BE2C (cell line): ENCODE data around the gene POMT2.
"Not testable (repeated sequence)": the region's sequence is repeated elsewhere in the genome, so short reads cannot be mapped to it uniquely, and the experiment has no call there.

Experiments used
- DNase-seq: peaks from one replicate; pipeline ENCODE4 v3.0.0-alpha.2; 2020
- H3K27me3 ChIP-seq: fragments of 250-450 bp; sonication (Bioruptor Pico); 2 replicates; pipeline ENCODE4 v1.5.1; 2020; ENCODE audit warnings: mild to moderate bottlenecking
- H3K36me3 ChIP-seq: fragments of 250-450 bp; sonication (Bioruptor Pico); 2 replicates; pipeline ENCODE4 v1.5.1; 2020; ENCODE audit warnings: mild to moderate bottlenecking
- H3K4me1 ChIP-seq: fragments of 250-450 bp; sonication (Bioruptor Pico); 2 replicates; pipeline ENCODE4 v1.5.1; 2020
- H3K4me3 ChIP-seq: 2 replicates; pipeline ENCODE4 v1.5.1; 2011; ENCODE audit warnings: low read depth, low read length
- H3K9me3 ChIP-seq: fragments of 250-450 bp; sonication (Bioruptor Pico); 2 replicates; pipeline ENCODE4 v1.5.1; 2020
- TF ChIP-seq, protein P1 (sequence below): IDR thresholded peaks from 2 replicates; pipeline ENCODE4 v1.5.1; 2012; ENCODE audit warnings: mild to moderate bottlenecking, low read depth, low read length

POMT2 gene

DNA sequence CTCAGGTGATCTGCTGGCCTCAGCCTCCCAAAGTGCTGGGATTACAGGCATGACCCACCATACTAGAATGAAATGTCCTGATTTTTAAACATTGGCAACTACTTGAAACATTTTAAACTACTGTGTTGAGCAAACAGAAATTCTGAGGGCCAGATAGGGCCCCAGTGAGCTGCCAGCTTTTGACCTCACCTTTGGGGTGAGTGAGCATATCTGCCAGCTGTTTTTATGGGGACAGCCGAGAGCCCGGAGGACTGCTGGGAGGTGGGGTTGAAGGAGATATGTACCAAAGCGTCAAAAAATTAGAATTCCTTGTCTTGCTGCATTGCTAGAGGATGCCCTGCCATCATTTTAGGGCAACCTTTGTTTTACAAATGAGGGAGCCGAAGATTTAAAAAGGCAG, 2.9 kb upstream of the POMT2 start:
- H3K27me3 ChIP-seq = no peaks in the 10 kb centered on the region
- TF ChIP-seq, protein P1, sequence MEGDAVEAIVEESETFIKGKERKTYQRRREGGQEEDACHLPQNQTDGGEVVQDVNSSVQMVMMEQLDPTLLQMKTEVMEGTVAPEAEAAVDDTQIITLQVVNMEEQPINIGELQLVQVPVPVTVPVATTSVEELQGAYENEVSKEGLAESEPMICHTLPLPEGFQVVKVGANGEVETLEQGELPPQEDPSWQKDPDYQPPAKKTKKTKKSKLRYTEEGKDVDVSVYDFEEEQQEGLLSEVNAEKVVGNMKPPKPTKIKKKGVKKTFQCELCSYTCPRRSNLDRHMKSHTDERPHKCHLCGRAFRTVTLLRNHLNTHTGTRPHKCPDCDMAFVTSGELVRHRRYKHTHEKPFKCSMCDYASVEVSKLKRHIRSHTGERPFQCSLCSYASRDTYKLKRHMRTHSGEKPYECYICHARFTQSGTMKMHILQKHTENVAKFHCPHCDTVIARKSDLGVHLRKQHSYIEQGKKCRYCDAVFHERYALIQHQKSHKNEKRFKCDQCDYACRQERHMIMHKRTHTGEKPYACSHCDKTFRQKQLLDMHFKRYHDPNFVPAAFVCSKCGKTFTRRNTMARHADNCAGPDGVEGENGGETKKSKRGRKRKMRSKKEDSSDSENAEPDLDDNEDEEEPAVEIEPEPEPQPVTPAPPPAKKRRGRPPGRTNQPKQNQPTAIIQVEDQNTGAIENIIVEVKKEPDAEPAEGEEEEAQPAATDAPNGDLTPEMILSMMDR = no peak
- H3K4me3 ChIP-seq = no peak overlapping the region
- no peak for DNase-seq
- peaks cover 3% of the 10 kb centered on the region; the same call in 1 of the 2 replicates for H3K4me1 ChIP-seq
- no peaks in the 10 kb centered on the region for H3K9me3 ChIP-seq
- H3K36me3 ChIP-seq = no peaks in the 10 kb centered on the region

DNA sequence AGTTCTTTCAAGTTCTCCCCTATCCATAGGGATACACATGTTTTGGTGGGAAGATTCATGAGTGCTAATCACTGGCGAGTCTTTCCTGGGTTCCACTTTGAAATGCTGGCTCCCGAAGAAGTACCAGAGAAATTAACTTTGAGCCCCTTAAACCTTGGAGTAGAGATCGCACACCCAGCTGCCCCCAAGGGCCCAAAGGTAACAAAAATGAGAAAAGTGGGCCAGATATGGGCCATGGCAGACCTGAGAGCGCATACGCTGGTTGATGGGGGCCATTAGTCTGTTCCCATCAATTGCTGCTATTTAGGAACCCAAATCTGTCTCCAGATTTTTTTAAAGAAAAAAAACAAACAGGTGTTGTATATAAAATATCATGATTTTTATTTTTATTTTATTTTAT, 2.3 kb upstream of the POMT2 start:
- Histone ChIP-seq H3K4me1 (peaks cover 3% of the 10 kb centered on the region; the same call in 1 of the 2 replicates), H3K4me3 (no peak overlapping the region), H3K36me3 (no peaks in the 10 kb centered on the region), H3K27me3 (no peaks in the 10 kb centered on the region), H3K9me3 (no peaks in the 10 kb centered on the region)
- TF ChIP-seq, protein P1 = no peak
- no peak for DNase-seq

DNA sequence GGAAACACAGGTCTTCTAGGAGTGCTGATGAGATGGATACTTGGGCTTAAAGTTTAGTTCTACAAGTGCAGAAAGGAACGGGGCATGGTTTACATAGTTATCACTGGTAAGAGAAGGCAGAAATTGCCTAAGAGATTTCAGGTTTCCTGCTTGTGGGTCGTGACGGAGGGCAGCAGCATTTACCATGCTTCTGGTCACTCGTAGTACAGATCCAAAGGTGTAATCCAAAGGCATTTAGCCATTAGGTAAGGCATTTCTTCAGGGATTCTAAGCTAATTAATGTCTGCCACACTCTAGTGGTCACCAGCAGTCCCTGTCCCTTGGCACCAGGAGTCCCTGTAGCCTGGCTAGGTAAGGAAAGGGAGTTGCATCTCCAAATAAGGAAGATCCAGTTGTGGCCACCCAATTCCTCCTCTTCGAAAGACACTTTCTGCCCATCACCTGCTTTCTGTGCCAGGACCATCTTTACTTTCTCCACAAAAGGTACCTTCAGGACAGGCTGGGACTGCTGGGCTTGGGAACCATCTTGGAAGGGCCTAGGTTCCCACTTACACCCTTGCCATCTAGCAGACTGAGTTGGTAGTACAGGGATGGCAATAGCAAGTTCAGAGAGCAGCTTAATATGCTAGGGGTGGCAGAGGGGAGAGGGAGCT, 1.7 kb upstream of the POMT2 start:
- H3K36me3 ChIP-seq = no peaks in the 10 kb centered on the region
- peak overlapping the region; percentile 96 for H3K4me3 ChIP-seq
- DNase-seq = no peak
- no peaks in the 10 kb centered on the region for H3K27me3 ChIP-seq
- TF ChIP-seq, protein P1 = 0 out of 2 replicates have a peak, but pooled peaks have one; percentile 5
- H3K9me3 ChIP-seq = no peaks in the 10 kb centered on the region
- H3K4me1 ChIP-seq = peaks cover 3% of the 10 kb centered on the region; the same call in 1 of the 2 replicates

DNA sequence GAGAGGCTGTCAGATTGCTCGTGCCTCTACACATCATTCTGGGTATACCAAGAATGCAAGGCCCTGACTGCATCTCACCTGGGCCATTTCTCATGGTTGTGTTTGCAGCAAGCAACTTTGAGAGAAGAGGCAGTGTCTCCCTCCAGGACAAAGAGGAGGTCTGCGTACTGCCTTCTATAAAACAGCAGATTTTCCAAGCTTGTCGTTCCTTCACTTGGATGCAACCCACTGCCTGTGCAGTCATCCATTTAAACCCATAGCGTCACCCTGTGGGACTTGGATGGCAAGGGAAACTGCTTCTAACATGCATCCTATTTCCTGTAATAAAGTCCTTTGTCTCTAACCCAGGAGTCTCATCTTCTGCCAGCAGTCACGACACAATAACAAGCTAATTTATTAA, 1.3 kb downstream of the POMT2 start:
- H3K4me3 ChIP-seq = peak overlapping the region; percentile 96; the same call in 1 of the 2 replicates
- no peaks in the 10 kb centered on the region for H3K9me3 ChIP-seq
- H3K4me1 ChIP-seq = peaks cover 3% of the 10 kb centered on the region; the same call in 1 of the 2 replicates
- no peaks in the 10 kb centered on the region for H3K27me3 ChIP-seq
- no peak for DNase-seq
- TF ChIP-seq, protein P1 = no peak
- H3K36me3 ChIP-seq = no peaks in the 10 kb centered on the region

DNA sequence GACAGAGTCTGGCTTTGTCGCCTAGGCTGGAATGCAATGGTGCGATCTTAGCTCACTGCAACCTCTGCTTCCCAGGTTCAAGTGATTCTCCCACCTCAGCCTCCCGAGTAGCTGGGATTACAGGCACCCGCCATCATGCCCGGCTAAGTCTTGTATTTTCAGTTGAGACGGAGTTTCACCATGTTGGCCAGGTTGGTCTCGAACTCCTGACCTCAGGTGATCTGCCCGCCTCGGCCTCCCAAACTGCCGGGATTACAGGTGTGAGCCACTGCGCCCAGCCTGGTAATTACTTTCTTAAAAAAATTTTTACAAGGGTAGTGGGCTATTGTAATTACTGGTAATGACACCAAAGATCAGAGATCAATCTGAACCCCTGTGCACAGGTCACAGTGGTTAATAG, 1.9 kb downstream of the POMT2 start:
- H3K9me3 ChIP-seq, H3K27me3 ChIP-seq, H3K4me1 ChIP-seq, H3K36me3 ChIP-seq, H3K4me3 ChIP-seq, DNase-seq: not testable (repeated sequence)

DNA sequence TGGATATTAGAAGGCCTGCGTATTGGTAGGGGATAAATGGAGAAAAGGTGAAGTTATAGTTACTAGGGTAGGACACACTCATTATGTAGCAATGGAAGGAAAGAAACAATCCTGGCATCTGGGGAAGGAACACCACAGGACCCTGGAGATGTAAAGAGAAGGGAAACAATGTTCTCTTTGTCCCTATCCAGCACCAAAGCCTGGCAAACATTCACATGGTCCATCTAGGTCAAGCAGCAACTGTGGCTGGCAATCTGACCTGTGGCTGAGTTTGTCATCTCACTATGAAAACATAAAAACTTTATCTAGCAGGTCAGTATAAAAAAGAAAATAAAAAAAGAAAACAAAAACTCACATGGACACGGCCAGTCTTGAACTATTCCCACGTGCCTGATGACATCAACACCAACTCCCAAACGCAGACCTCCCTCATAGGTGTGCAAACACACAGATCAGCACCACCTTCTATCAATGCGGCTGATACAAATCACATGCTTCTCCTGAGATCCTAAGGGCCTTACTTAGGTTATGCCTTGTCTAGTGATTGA, 2.6 kb downstream of the POMT2 start:
- H3K36me3 ChIP-seq = no peaks in the 10 kb centered on the region
- TF ChIP-seq, protein P1 = no peak
- no peak for DNase-seq
- H3K27me3 ChIP-seq = no peaks in the 10 kb centered on the region
- H3K9me3 ChIP-seq = no peaks in the 10 kb centered on the region
- peaks cover 8% of the 10 kb centered on the region; the same call in 1 of the 2 replicates for H3K4me1 ChIP-seq
- H3K4me3 ChIP-seq = no peak overlapping the region
